ENCODE results near the gene IBA57. TPM values are rescaled to one million over a fixed set of nuclear protein-coding genes. Genes with fewer than 3 reads are reported as not detected.

The IBA57 gene
- total and polyA plus RNA-seq, 4 donors = 5.8 to 9.9 (median 7.4) TPM

GRCh38 chr1:228211531-228212414, 46.2 kb downstream of the IBA57 start:
- H3K9me3 ChIP-seq (ENCODE audit: control insufficient read depth, insufficient read depth, low read length) = no peaks in the 10 kb centered on the region
- peaks cover 23% of the 10 kb centered on the region for H3K36me3 ChIP-seq (ENCODE audit: control insufficient read depth, insufficient read depth, low read length)
- peaks cover 12% of the 10 kb centered on the region for H3K27me3 ChIP-seq (ENCODE audit: control insufficient read depth, insufficient read depth, low read length)
- DNase-seq (ENCODE audit: low read depth in 4 of 6, low spot score in 6 of 6) = no peak
- 45% methylated on average over 91 of the region's 96 CpGs for WGBS (ENCODE audit: insufficient coverage)
- H3K4me1 ChIP-seq (ENCODE audit: control insufficient read depth, insufficient read depth, low read length) = peaks cover 23% of the 10 kb centered on the region
- H3K4me3 ChIP-seq (ENCODE audit: low read depth, low read length) = no peak overlapping the region
- no peak overlapping the region for H3K27ac ChIP-seq (ENCODE audit: low read depth, low read length)

- peaks cover 12% of the 10 kb centered on the region for H3K27me3 ChIP-seq (ENCODE audit: control insufficient read depth, insufficient read depth, low read length)
- peaks cover 27% of the 10 kb centered on the region for H3K36me3 ChIP-seq (ENCODE audit: control insufficient read depth, insufficient read depth, low read length)
- no peaks in the 10 kb centered on the region for H3K9me3 ChIP-seq (ENCODE audit: control insufficient read depth, insufficient read depth, low read length)
- 2% methylated on average over 60 of the region's 66 CpGs for WGBS (ENCODE audit: insufficient coverage)
- H3K4me3 ChIP-seq (ENCODE audit: low read depth, low read length) = peak overlapping the region; percentile 27
- no peak overlapping the region for H3K27ac ChIP-seq (ENCODE audit: low read depth, low read length)
- peak in 1 of 6 donors; percentile 34 for DNase-seq (ENCODE audit: low read depth in 4 of 6, low spot score in 6 of 6)
- H3K4me1 ChIP-seq (ENCODE audit: control insufficient read depth, insufficient read depth, low read length) = peaks cover 19% of the 10 kb centered on the region
Observed at GRCh38 chr1:228212415-228212965, 46.9 kb downstream of the IBA57 start.

GRCh38 chr1:228212966-228213844, 47.6 kb downstream of the IBA57 start:
- no peaks in the 10 kb centered on the region for H3K9me3 ChIP-seq (ENCODE audit: control insufficient read depth, insufficient read depth, low read length)

GRCh38 chr1:228213917-228214808, 48.6 kb downstream of the IBA57 start:
- 29% methylated on average over 44 of the region's 48 CpGs for WGBS (ENCODE audit: insufficient coverage)
- H3K27ac ChIP-seq (ENCODE audit: low read depth, low read length) = no peak overlapping the region
- no peaks in the 10 kb centered on the region for H3K9me3 ChIP-seq (ENCODE audit: control insufficient read depth, insufficient read depth, low read length)
- DNase-seq (ENCODE audit: low read depth in 4 of 6, low spot score in 6 of 6) = no peak
- peaks cover 30% of the 10 kb centered on the region for H3K36me3 ChIP-seq (ENCODE audit: control insufficient read depth, insufficient read depth, low read length)
- peaks cover 19% of the 10 kb centered on the region for H3K4me1 ChIP-seq (ENCODE audit: control insufficient read depth, insufficient read depth, low read length)
- H3K27me3 ChIP-seq (ENCODE audit: control insufficient read depth, insufficient read depth, low read length) = peaks cover 12% of the 10 kb centered on the region
- H3K4me3 ChIP-seq (ENCODE audit: low read depth, low read length) = no peak overlapping the region

More at GRCh38 chr1:228212966-228213844, 47.6 kb downstream of the IBA57 start:
- Histone ChIP-seq H3K4me1 (ENCODE audit: control insufficient read depth, insufficient read depth, low read length) (peaks cover 19% of the 10 kb centered on the region), H3K27me3 (ENCODE audit: control insufficient read depth, insufficient read depth, low read length) (peaks cover 12% of the 10 kb centered on the region), H3K4me3 (ENCODE audit: low read depth, low read length) (peak overlapping the region; percentile 35), H3K36me3 (ENCODE audit: control insufficient read depth, insufficient read depth, low read length) (peaks cover 27% of the 10 kb centered on the region), H3K27ac (ENCODE audit: low read depth, low read length) (no peak overlapping the region)
- DNase-seq (ENCODE audit: low read depth in 4 of 6, low spot score in 6 of 6) = peak in 5 of 6 donors; percentile 29 to 93 (median 49)
- under 1% methylated on average over 55 of the region's 67 CpGs for WGBS (ENCODE audit: insufficient coverage)

- no peak overlapping the region for H3K4me3 ChIP-seq (ENCODE audit: low read depth, low read length)
- H3K27me3 ChIP-seq (ENCODE audit: control insufficient read depth, insufficient read depth, low read length) = peaks cover 12% of the 10 kb centered on the region
- H3K27ac ChIP-seq (ENCODE audit: low read depth, low read length) = no peak overlapping the region
- DNase-seq (ENCODE audit: low read depth in 4 of 6, low spot score in 6 of 6) = no peak
- peaks cover 37% of the 10 kb centered on the region for H3K36me3 ChIP-seq (ENCODE audit: control insufficient read depth, insufficient read depth, low read length)
- H3K9me3 ChIP-seq (ENCODE audit: control insufficient read depth, insufficient read depth, low read length) = no peaks in the 10 kb centered on the region
- 90% methylated on average over 23 of the region's 23 CpGs for WGBS (ENCODE audit: insufficient coverage)
- H3K4me1 ChIP-seq (ENCODE audit: control insufficient read depth, insufficient read depth, low read length) = peaks cover 19% of the 10 kb centered on the region
Observed at GRCh38 chr1:228214921-228215662, 49.5 kb downstream of the IBA57 start.

- Histone ChIP-seq H3K27ac (ENCODE audit: low read depth, low read length) (no peak overlapping the region), H3K36me3 (ENCODE audit: control insufficient read depth, insufficient read depth, low read length) (peaks cover 41% of the 10 kb centered on the region), H3K4me1 (ENCODE audit: control insufficient read depth, insufficient read depth, low read length) (peaks cover 19% of the 10 kb centered on the region), H3K9me3 (ENCODE audit: control insufficient read depth, insufficient read depth, low read length) (no peaks in the 10 kb centered on the region), H3K4me3 (ENCODE audit: low read depth, low read length) (no peak overlapping the region), H3K27me3 (ENCODE audit: control insufficient read depth, insufficient read depth, low read length) (peaks cover 12% of the 10 kb centered on the region)
- no peak for DNase-seq (ENCODE audit: low read depth in 4 of 6, low spot score in 6 of 6)
- WGBS (ENCODE audit: insufficient coverage) = 92% methylated on average over 13 of the region's 13 CpGs
Observed at GRCh38 chr1:228215663-228216116, 50.1 kb downstream of the IBA57 start.

GRCh38 chr1:228216371-228217320, 51.0 kb downstream of the IBA57 start:
- peaks cover 19% of the 10 kb centered on the region for H3K4me1 ChIP-seq (ENCODE audit: control insufficient read depth, insufficient read depth, low read length)
- H3K27ac ChIP-seq (ENCODE audit: low read depth, low read length) = no peak overlapping the region
- 89% methylated on average over 51 of the region's 53 CpGs for WGBS (ENCODE audit: insufficient coverage)

More at GRCh38 chr1:228216371-228217320, 51.0 kb downstream of the IBA57 start:
- peaks cover 11% of the 10 kb centered on the region for H3K27me3 ChIP-seq (ENCODE audit: control insufficient read depth, insufficient read depth, low read length)
- DNase-seq (ENCODE audit: low read depth in 4 of 6, low spot score in 6 of 6) = no peak
- no peak overlapping the region for H3K4me3 ChIP-seq (ENCODE audit: low read depth, low read length)
- peaks cover 36% of the 10 kb centered on the region for H3K36me3 ChIP-seq (ENCODE audit: control insufficient read depth, insufficient read depth, low read length)
- H3K9me3 ChIP-seq (ENCODE audit: control insufficient read depth, insufficient read depth, low read length) = no peaks in the 10 kb centered on the region

All from spinal cord (tissue), 10 donors.